Stimulated activated CD4-positive, alpha-beta T cell treated with anti-CD3 and anti-CD28 coated beads, Interleukin-1b, Interleukin-23, amount 100 ng/mL, for 1 hour (primary cell): ENCODE data around the gene KAT2A.
A peak's percentile ranks its signal among the peaks of the same experiment; 100 is the strongest.

Experiments used
- DNase-seq, 2 donors: peaks; one replicate each; pipeline ENCODE4 v3.0.0-alpha.2; 2020; ENCODE audit warnings: low read depth in 2 of 2

Gene KAT2A

GRCh38 chr17:42135664-42136653 is 14.8 kb upstream of the KAT2A start:
- no peak for DNase-seq

GRCh38 chr17:42135151-42135550 is 14.0 kb upstream of the KAT2A start:
- DNase-seq: no peak

- DNase-seq: no peak
Observed at GRCh38 chr17:42133461-42134041, 12.4 kb upstream of the KAT2A start.

GRCh38 chr17:42132941-42133340 is 11.8 kb upstream of the KAT2A start:
- DNase-seq: no peak

- no peak for DNase-seq
Observed at GRCh38 chr17:42131981-42132432, 10.8 kb upstream of the KAT2A start.

- no peak for DNase-seq
Observed at GRCh38 chr17:42131232-42131631, 10.1 kb upstream of the KAT2A start.

- DNase-seq: no peak
Observed at GRCh38 chr17:42130310-42130936, 9.3 kb upstream of the KAT2A start.

GRCh38 chr17:42129109-42129837 is 8.1 kb upstream of the KAT2A start:
- no peak for DNase-seq

GRCh38 chr17:42127414-42127813 is 6.2 kb upstream of the KAT2A start:
- no peak for DNase-seq

GRCh38 chr17:42126836-42127235 is 5.7 kb upstream of the KAT2A start:
- no peak for DNase-seq

- DNase-seq: no peak
Observed at GRCh38 chr17:42125565-42125964, 4.4 kb upstream of the KAT2A start.

GRCh38 chr17:42124256-42124655 is 3.1 kb upstream of the KAT2A start:
- no peak for DNase-seq

GRCh38 chr17:42122371-42123303 is 1.5 kb upstream of the KAT2A start, which contains the start of gene HSPB9:
Gene HSPB9 (plus strand): TSS chr17:42122804. CDS start chr17:42122851, 47 bp downstream.
- no peak for DNase-seq

GRCh38 chr17:42120161-42120769 is 902 bp downstream of the KAT2A start:
- no peak for DNase-seq

- no peak for DNase-seq
Observed at GRCh38 chr17:42119301-42119700, 1.9 kb downstream of the KAT2A start.

GRCh38 chr17:42118545-42118944 is 2.6 kb downstream of the KAT2A start:
- no peak for DNase-seq

- no peak for DNase-seq
Observed at GRCh38 chr17:42118126-42118510, 3.0 kb downstream of the KAT2A start.

- no peak for DNase-seq
Observed at GRCh38 chr17:42117397-42118125, 3.6 kb downstream of the KAT2A start.

GRCh38 chr17:42116705-42117396 is 4.3 kb downstream of the KAT2A start:
- DNase-seq: peak; percentile 65
